Urothelium cell line (cell line): ENCODE results near the gene TRIM4.

Source experiments
- DNase-seq: peaks from one replicate; pipeline ENCODE4 v3.0.0; 2011; ENCODE audit warnings: low spot score, mixed read lengths
- FAIRE-seq: peaks from 2 replicates; lab custom pipeline; 2011; peaks lifted over from hg19 to GRCh38; lab: Jason Lieb, UNC

Gene TRIM4

DNA sequence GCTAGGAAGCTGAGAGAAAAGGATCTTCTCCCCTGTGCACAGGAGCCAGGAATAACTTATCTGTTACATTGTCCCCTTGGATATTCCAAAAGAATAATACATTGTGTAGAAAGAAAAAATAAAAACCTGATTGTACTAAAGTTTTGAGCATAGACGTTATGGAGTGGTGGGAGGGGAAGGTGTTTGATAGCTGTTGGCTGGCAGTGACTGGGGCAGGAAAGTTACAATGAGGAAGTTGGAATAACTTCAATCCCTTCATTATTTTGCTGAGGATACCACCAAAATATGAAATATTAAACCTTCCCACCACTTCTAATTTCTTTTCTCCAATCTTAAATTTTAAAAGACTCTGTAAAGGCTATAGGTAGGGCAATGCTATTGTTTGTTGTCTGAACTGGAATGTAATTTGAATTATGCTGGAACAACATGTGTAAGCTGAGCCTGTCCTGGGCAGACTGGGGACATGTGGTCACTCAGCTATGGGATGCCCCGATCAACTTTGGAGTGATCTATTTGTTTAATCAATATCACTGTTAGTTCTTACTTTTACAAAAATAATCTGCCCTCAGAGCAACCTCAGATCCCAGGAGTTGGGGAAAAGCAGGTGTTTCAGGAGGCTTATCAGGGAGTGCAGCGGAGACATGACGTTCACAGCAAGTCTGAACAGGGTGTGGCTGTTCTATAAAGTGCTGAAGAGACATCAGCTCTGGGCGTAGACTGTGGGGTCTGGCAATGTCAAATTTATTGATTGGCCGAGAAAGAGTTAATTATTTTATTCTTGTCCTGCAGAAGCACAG is 70.7 kb downstream of the TRIM4 start:
- peak; percentile 37 for FAIRE-seq
- DNase-seq, result no peak

- DNase-seq (no peak), FAIRE-seq (no peak)
These were observed 75.0 kb downstream of the TRIM4 start for GRCh38 chr7:99844328-99844727.

GRCh38 chr7:99843808-99844207 is 75.5 kb downstream of the TRIM4 start:
- FAIRE-seq, result no peak
- DNase-seq, result peak; percentile 21

DNA sequence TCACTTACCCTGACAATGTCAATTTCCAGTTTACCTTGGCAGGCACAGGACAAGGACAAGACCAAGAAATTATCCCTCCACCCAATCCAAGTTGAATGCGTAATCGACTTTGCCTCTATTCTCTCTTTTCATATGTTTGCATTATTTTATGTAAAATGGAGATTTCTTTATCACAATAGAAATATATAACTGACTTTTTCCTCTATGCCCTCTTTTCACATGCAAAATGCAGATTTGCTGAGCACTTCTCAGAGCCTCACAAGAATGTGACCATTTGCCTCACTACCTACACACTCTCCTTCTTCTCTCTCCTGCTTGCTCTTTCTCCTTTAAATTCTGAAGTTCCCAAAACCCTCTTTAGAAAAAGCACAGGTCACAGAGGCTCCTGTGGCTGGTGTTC is 76.4 kb downstream of the TRIM4 start:
- FAIRE-seq (no peak), DNase-seq (no peak)
